GM12878 (cell line): ENCODE measurements around the gene CHST13. TPM values are rescaled to one million over a fixed set of nuclear protein-coding genes. Genes with fewer than 3 reads are reported as not detected.
A peak's percentile ranks its signal among the peaks of the same experiment; 100 is the strongest.

Experiments
- ATAC-seq: fragments of 200-7000 bp; cut with Tn5 transposase; 3 replicates; pipeline ENCODE4 v1.9.1; 2020; ENCODE audit warnings: mild to moderate bottlenecking, moderate library complexity
- BruUV-seq: library from RNA; stranded (reverse); fragments of 400-500 nt; replicated peaks from 2 replicates; lab custom pipeline; 2021; lab: Mats Ljungman, UMichigan
- CTCF ChIA-PET: fragments of 300-600 bp; sonication (Branson Sonifier 250); formaldehyde crosslinking; extraction: SDS; loops from one replicate; lab custom pipeline; 2021; ENCODE audit warnings: inconsistent platforms; lab: Yijun Ruan, JAX
- POLR2A ChIA-PET: fragments of 350-600 bp; formaldehyde crosslinking; extraction: SDS; loops from one replicate; lab custom pipeline; 2021; ENCODE audit warnings: inconsistent platforms; lab: Charles Lee
- RAD21 ChIA-PET: fragments of 300-600 bp; sonication (Branson Sonifier 250); formaldehyde crosslinking; loops from one replicate; lab custom pipeline; 2023; ENCODE audit warnings: antibody characterized with exemption; ENCODE audit not compliant: unreplicated experiment; lab: Charles Lee
- SMC1A ChIA-PET: fragments of 300-600 bp; sonication (Branson Sonifier 250); formaldehyde crosslinking; loops from one replicate; lab custom pipeline; 2023; ENCODE audit not compliant: unreplicated experiment, uncharacterized antibody; lab: Charles Lee
- DNase-seq: peaks from one replicate; pipeline ENCODE4 v3.0.0-alpha.2; 2011; ENCODE audit warnings: low read depth, low spot score
- FAIRE-seq: peaks from 3 replicates; lab custom pipeline; 2011; peaks lifted over from hg19 to GRCh38; lab: Jason Lieb, UNC
- H2AFZ ChIP-seq: 2 replicates; pipeline ENCODE4 v1.6.0; 2011; ENCODE audit warnings: low read depth, low read length, control low read depth; ENCODE audit not compliant: control insufficient read depth
- H3K27ac ChIP-seq: 2 replicates; pipeline ENCODE4 v1.5.1; 2011; ENCODE audit warnings: control low read depth; ENCODE audit not compliant: control insufficient read depth, insufficient read depth
- H3K27me3 ChIP-seq, 2 experiments: replicated peaks in 1 of 2; 2 replicates each; pipeline versions ENCODE4 v1.6.0 to v1.6.1; 2011; ENCODE audit warnings: low read length in 1 of 2; ENCODE audit not compliant: control insufficient read depth in 2 of 2, insufficient read depth in 2 of 2
- H3K36me3 ChIP-seq, 2 experiments: 2 replicates each; pipeline ENCODE4 v1.5.1; 2011; ENCODE audit warnings: low read length in 1 of 2; ENCODE audit not compliant: control insufficient read depth in 2 of 2, insufficient read depth in 2 of 2
- H3K4me1 ChIP-seq: 2 replicates; pipeline ENCODE4 v1.6.1; 2011; ENCODE audit warnings: mild to moderate bottlenecking, low read length, moderate library complexity, mixed read lengths; ENCODE audit not compliant: control insufficient read depth, insufficient read depth
- H3K4me2 ChIP-seq: 2 replicates; pipeline ENCODE4 v1.6.0; 2011; ENCODE audit warnings: control low read depth; ENCODE audit not compliant: control insufficient read depth, insufficient read depth
- H3K4me3 ChIP-seq: fragments of 200-600 bp; sonication (generic); 2 replicates; pipeline ENCODE4 v1.5.1; 2016
- H3K79me2 ChIP-seq: 2 replicates; pipeline ENCODE4 v1.6.0; 2011; ENCODE audit warnings: low read length; ENCODE audit not compliant: control insufficient read depth, insufficient read depth
- H3K9ac ChIP-seq: 2 replicates; pipeline ENCODE4 v1.8.0; 2011; ENCODE audit warnings: low read length, control low read depth, mixed read lengths; ENCODE audit not compliant: control insufficient read depth, insufficient read depth
- H3K9me3 ChIP-seq: replicated peaks from 3 replicates; pipeline ENCODE4 v1.5.1; 2011; ENCODE audit warnings: mild to moderate bottlenecking, low read length; ENCODE audit not compliant: control insufficient read depth, insufficient read depth
- H4K20me1 ChIP-seq: 2 replicates; pipeline ENCODE4 v1.6.0; 2011; ENCODE audit not compliant: control insufficient read depth, insufficient read depth
- BACH1 ChIP-seq: fragments of 450-650 bp; IDR thresholded peaks from 2 replicates; pipeline ENCODE4 v1.6.1; 2017; ENCODE audit warnings: mild to moderate bottlenecking, borderline replicate concordance
- CTCF ChIP-seq, 3 experiments: IDR thresholded peaks in 2 of 3; conservative IDR thresholded peaks in 1 of 3; 2 replicates each; pipeline ENCODE4 v1.5.1; 2011; ENCODE audit warnings: low read depth in 3 of 3, low read length in 3 of 3, mild to moderate bottlenecking in 3 of 3, control low read depth in 2 of 3, moderate library complexity in 2 of 3, inconsistent platforms in 1 of 3, mixed read lengths in 1 of 3; ENCODE audit not compliant: control insufficient read depth in 2 of 3, insufficient read depth in 1 of 3; ENCODE audit errors: extremely low read depth in 1 of 3
- EED ChIP-seq: sonication (generic); IDR thresholded peaks from 2 replicates; pipeline ENCODE4 v1.6.1; 2016; ENCODE audit warnings: antibody characterized with exemption, low read depth
- KAT2A ChIP-seq: conservative IDR thresholded peaks from 2 replicates; pipeline ENCODE4 v1.6.1; 2011; ENCODE audit warnings: low read depth, low read length; ENCODE audit not compliant: control insufficient read depth
- NFYB ChIP-seq: IDR thresholded peaks from 2 replicates; pipeline ENCODE4 v1.6.1; 2011; ENCODE audit warnings: low read depth, mild to moderate bottlenecking, low read length, improper control_type of control experiment, moderate library complexity; ENCODE audit not compliant: insufficient read depth
- TAF1 ChIP-seq: IDR thresholded peaks from 2 replicates; pipeline ENCODE4 v1.6.1; 2011; ENCODE audit warnings: mild to moderate bottlenecking, low read depth, low read length, borderline replicate concordance
- TCF3 ChIP-seq: IDR thresholded peaks from 2 replicates; pipeline ENCODE4 v1.6.1; 2012; ENCODE audit warnings: low read depth, mild to moderate bottlenecking, low read length, borderline replicate concordance; ENCODE audit not compliant: insufficient read depth
- WGBS: methylation state at CpG from one replicate; pipeline ENCODE4 v1.1.6; 2016; ENCODE audit warnings: low lambda C conversion rate; ENCODE audit not compliant: insufficient replicate concordance, insufficient coverage; ENCODE audit errors: missing lambda C conversion rate; 5-methylcytosine and 5-hydroxymethylcytosine counted together
- in situ Hi-C: fragments of 300-500 bp; cut with MboI; formaldehyde crosslinking; loops from 9 replicates; pipeline ENCODE4 v1.14.3; 2018; ENCODE audit warnings: mixed read lengths
- intact Hi-C: fragments of 100-400 bp; cut with micrococcal nuclease; formaldehyde crosslinking; loops from one replicate; pipeline ENCODE4 v1.14.2; 2022; ENCODE audit not compliant: unreplicated experiment
- polyA plus RNA-seq, 11 experiments: library from polyadenylated mRNA; depleted of rRNA in 4 of 11; unstranded in 6 of 11; stranded (reverse) in 5 of 11; fragments of >200 nt; fragmentation: Nextera tagmentation in 4 of 11; fragmentation: Illumina TruSeq in 1 of 11; extraction: Ambion mirVana in 4 of 11; extraction: Trizol in 1 of 11; gene quantifications; 1 replicate in 1 of 11; 2 replicates in 10 of 11; pipeline versions ENCODE4 v1.2.1 to v1.2.3, GENCODE V29; 2011 to 2016; ENCODE audit warnings: inconsistent platforms in 2 of 11, missing spikeins in 2 of 11, low read depth in 1 of 11
- total RNA-seq, 4 experiments: library from RNA; depleted of rRNA in 3 of 4; stranded (reverse); fragments of >200 nt in 3 of 4; fragmentation: Illumina TruSeq in 1 of 4; extraction: Trizol in 1 of 4; gene quantifications; 2 replicates each; pipeline versions ENCODE4 v1.2.1 to v1.2.3, GENCODE V29; 2013 to 2021

Gene CHST13
- total and polyA plus RNA-seq, 10 of the 15 experiments (the other 5 are each of a cell fraction or from before 2014, with no cell fraction given): not detected

GRCh38 chr3:126486360-126486847, 37.6 kb upstream of the CHST13 start (continued):
- TF ChIP-seq TAF1 (no peak), NFYB (no peak), EED (no peak), TCF3 (no peak), BACH1 (no peak), KAT2A (no peak)
- TF ChIP-seq, all 136 proteins: peak for 0

DNA sequence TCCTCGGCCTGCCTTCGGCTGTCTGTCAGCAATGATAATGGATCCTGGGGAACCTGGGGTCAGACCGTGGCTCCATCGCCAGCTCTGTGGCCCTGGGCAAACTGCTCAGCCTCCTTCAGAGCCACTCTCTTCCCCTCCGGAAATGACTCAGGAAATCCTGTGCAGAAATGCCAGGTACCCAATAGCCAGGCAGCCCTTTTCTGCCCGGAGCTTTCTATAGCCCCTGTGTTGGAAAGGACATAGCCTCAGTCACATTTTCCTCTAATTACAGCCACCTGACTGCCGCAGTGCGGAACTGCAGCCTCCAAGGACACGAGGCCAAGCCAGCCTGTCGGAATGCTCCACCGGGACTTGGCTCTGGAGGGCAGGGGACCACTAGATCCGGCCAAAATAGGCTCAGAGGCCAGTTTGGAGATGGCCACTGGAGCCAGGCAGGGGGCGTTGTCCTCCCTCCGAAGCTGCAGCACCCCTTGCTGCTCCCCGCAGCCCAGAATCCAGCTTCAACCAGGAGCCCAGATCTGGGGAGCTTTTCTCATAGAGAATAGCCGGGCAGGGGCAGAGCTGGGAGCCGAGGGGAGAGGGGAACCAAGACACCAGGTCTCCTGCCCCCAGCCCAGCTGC, 36.7 kb upstream of the CHST13 start:
- in situ Hi-C loops: no loop called here
- FAIRE-seq: no peak
- Histone ChIP-seq H3K79me2 (no peaks in the 10 kb centered on the region), H3K4me1 (no peaks in the 10 kb centered on the region), H3K9ac (no peak overlapping the region), H3K9me3 (no peaks in the 10 kb centered on the region), H4K20me1 (no peaks in the 10 kb centered on the region), H3K36me3 (no peaks in the 10 kb centered on the region), H2AFZ (no peak overlapping the region), H3K4me3 (no peak overlapping the region), H3K27me3 (no peaks in the 10 kb centered on the region), H3K27ac (no peak overlapping the region), H3K4me2 (no peak overlapping the region)
- no peak for DNase-seq
- intact Hi-C loops: no loop called here
- WGBS: 41% methylated on average over 17 of the region's 17 CpGs
- no TSS peak for BruUV-seq
- ChIA-PET POLR2A (no interaction called here), SMC1A (no interaction called here), RAD21 (no interaction called here), CTCF (no interaction called here)
- TF ChIP-seq CTCF (IDR thresholded peaks at IDR 0.05 in 2 of 3, conservative IDR thresholded peaks at IDR 0.05 in 1 of 3; ENCODE audit: control insufficient read depth in 2 of 3, extremely low read depth in 1 of 3, insufficient read depth in 1 of 3, low read depth in 3 of 3, low read length in 3 of 3): no peak
- ATAC-seq: peak; percentile 38; the same call in 2 of the 3 replicates
